Ovary (tissue), 3 donors: ENCODE results near the gene SPATA9.

Experiments
- CTCF ChIP-seq, 3 donors: fragments of 450-650 bp in 2 of 3; fragments of 200-600 bp in 1 of 3; IDR thresholded peaks; one replicate each; pipeline versions ENCODE4 v1.5.1 to v1.8.0; 2016 to 2022; ENCODE audit warnings: antibody characterized with exemption in 3 of 3, mild to moderate bottlenecking in 1 of 3
- EP300 ChIP-seq: sonication (generic); formaldehyde crosslinking; IDR thresholded peaks from one replicate; pipeline ENCODE4 v1.6.1; 2017; ENCODE audit warnings: antibody characterized with exemption
- POLR2A ChIP-seq: fragments of 450-650 bp; IDR thresholded peaks from one replicate; pipeline ENCODE4 v1.6.1; 2017; ENCODE audit warnings: antibody characterized with exemption, mild to moderate bottlenecking, moderate library complexity
- donor health status: DM: no; HTN: no; CAD: no.

GRCh38 chr5:95728494-95729114, 45.8 kb upstream of the SPATA9 start:
- TF ChIP-seq CTCF (IDR thresholded peaks at IDR 0.05) (no peak), POLR2A (no peak), EP300 (no peak)
